Mucosa of gallbladder (tissue), 1 donor: ENCODE measurements around the gene CASP8. TPM values are rescaled to one million over a fixed set of nuclear protein-coding genes. Genes with fewer than 3 reads are reported as not detected.
A peak's percentile ranks its signal among the peaks of the same experiment; 100 is the strongest.

Experiments
- DNase-seq: peaks from one replicate; pipeline ENCODE4 v3.0.0-alpha.2; 2020; ENCODE audit warnings: low spot score
- total RNA-seq: library from RNA; stranded (reverse); gene quantifications from one replicate; pipeline ENCODE4 v1.2.1, GENCODE V29; 2021
- donor health status: DM: no; HTN: no; CAD: no.

Gene CASP8
- total RNA-seq, 1 donor from 2014 or later, result 26.3 TPM

GRCh38 chr2:201242571-201243277, 17.6 kb upstream of the CASP8 start:
- DNase-seq, result no peak

GRCh38 chr2:201244829-201245228, 15.5 kb upstream of the CASP8 start:
- no peak for DNase-seq

GRCh38 chr2:201246280-201246679, 14.1 kb upstream of the CASP8 start:
- DNase-seq, result no peak

GRCh38 chr2:201248288-201248844, 12.0 kb upstream of the CASP8 start:
- no peak for DNase-seq

GRCh38 chr2:201249889-201250288, 10.4 kb upstream of the CASP8 start:
- DNase-seq, result no peak

- DNase-seq, result no peak
These were observed 9.6 kb upstream of the CASP8 start for GRCh38 chr2:201250741-201251140.

- peak; percentile 40 for DNase-seq
These were observed 6.1 kb upstream of the CASP8 start for GRCh38 chr2:201254081-201254730.

- no peak for DNase-seq
These were observed 4.8 kb upstream of the CASP8 start for GRCh38 chr2:201255408-201256033.

- no peak for DNase-seq
These were observed 4.3 kb upstream of the CASP8 start for GRCh38 chr2:201256082-201256481.

GRCh38 chr2:201257381-201257955, 2.9 kb upstream of the CASP8 start:
- peak; percentile 45 for DNase-seq

- DNase-seq, result peak; percentile 85
These were observed 2.2 kb upstream of the CASP8 start for GRCh38 chr2:201257956-201258665.

GRCh38 chr2:201258666-201259615, 1.4 kb upstream of the CASP8 start:
- no peak for DNase-seq

GRCh38 chr2:201261471-201261870, 1.1 kb downstream of the CASP8 start:
- no peak for DNase-seq

GRCh38 chr2:201261906-201262305, 1.6 kb downstream of the CASP8 start:
- no peak for DNase-seq

- DNase-seq, result no peak
These were observed 2.4 kb downstream of the CASP8 start for GRCh38 chr2:201262718-201263117.

- no peak for DNase-seq
These were observed 3.4 kb downstream of the CASP8 start for GRCh38 chr2:201263779-201264178.

- no peak for DNase-seq
These were observed 4.3 kb downstream of the CASP8 start for GRCh38 chr2:201264472-201265173.

GRCh38 chr2:201266629-201267028, 6.3 kb downstream of the CASP8 start:
- no peak for DNase-seq

- DNase-seq, result no peak
These were observed 7.1 kb downstream of the CASP8 start for GRCh38 chr2:201267278-201268030.
